ENCODE results near the gene LMX1A.

DNA sequence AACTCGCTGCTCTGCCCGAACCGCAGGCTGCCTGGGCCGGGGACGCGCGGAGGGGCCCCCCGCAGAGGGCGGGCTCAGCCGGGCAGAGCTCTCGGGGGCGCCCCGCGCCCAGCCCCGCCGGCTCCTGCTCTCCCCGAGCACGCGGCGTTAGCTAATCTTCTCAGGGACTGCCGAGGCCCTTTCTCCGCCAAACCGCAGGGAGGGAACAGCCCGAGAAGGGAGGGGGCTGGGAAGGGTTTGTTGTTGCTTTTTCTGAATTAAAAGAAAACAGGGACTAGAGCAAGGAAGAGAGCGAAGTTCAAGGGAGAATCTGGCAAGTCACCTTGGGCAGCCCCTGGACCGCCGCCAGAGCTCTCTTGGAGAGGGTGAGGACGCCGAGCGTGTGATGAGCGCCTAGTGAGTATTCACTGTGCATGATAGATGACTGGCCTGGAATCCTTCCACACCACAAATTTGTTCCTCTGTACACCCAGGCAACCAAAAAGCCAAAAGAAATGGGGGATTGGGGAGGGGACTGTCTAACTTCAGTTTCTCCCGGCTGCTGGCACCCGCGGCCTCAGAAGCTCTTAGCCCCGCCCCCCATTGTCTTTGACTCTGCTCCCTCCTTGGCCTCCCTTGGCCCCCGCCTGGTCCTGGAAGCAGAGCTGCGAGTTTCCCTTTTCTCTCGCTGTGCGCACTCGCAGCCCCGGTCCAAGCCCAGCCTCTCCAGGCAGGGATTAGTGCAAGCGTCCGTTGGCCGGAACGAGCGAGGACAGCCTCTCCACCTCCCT is 19.7 kb upstream of the LMX1A start:
- TF ChIP-seq, protein P1, sequence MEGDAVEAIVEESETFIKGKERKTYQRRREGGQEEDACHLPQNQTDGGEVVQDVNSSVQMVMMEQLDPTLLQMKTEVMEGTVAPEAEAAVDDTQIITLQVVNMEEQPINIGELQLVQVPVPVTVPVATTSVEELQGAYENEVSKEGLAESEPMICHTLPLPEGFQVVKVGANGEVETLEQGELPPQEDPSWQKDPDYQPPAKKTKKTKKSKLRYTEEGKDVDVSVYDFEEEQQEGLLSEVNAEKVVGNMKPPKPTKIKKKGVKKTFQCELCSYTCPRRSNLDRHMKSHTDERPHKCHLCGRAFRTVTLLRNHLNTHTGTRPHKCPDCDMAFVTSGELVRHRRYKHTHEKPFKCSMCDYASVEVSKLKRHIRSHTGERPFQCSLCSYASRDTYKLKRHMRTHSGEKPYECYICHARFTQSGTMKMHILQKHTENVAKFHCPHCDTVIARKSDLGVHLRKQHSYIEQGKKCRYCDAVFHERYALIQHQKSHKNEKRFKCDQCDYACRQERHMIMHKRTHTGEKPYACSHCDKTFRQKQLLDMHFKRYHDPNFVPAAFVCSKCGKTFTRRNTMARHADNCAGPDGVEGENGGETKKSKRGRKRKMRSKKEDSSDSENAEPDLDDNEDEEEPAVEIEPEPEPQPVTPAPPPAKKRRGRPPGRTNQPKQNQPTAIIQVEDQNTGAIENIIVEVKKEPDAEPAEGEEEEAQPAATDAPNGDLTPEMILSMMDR (IDR thresholded peaks at IDR 0.05), result no peak
- TF ChIP-seq POLR2A (IDR thresholded peaks at IDR 0.05), result no peak

All from Peyer's patch (tissue), 4 donors.